Measurements from ENCODE around the gene HOXA5.

HOXA5 gene

GRCh38 chr7:27170426-27171324 lies 27.2 kb upstream of the HOXA5 start:
- DNase-seq = no peak

- DNase-seq = no peak
Observed at GRCh38 chr7:27169658-27170425, 26.4 kb upstream of the HOXA5 start.

DNA sequence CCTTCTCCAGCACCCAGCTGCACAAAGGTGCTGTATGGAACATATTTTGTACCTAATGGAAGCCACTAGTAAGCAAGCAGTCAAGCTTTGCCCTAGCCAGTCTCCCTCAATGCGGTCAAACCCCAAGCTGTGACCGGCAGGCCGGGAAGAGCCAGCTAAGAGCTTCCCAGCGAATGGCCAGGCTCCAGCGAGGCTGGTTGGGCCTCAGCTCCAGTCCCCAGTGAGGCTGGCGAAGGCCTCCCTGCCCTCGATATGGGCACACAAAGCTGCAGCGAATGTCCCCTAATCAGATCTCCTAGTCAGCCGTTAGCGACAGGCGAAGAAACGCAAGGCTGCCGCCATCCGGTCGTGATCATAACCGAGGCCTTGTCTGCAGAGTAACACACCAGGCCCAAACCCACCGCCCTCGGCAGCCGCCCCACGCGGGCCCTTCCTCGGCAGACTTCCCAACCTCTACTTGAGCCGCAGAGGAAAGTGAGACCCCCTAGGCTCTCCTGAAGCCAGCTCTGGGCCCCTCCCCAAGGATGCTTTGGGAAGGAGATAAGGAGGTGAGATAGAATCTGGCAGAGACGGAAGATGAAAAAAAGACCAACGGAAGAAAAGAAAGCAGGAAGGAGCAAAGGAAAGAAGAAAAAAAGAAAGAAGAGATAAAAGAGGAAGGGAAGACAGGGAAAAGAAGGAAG lies 24.9 kb upstream of the HOXA5 start:
- DNase-seq = no peak

- DNase-seq = no peak
Observed at GRCh38 chr7:27167916-27168264, 24.4 kb upstream of the HOXA5 start.

DNA sequence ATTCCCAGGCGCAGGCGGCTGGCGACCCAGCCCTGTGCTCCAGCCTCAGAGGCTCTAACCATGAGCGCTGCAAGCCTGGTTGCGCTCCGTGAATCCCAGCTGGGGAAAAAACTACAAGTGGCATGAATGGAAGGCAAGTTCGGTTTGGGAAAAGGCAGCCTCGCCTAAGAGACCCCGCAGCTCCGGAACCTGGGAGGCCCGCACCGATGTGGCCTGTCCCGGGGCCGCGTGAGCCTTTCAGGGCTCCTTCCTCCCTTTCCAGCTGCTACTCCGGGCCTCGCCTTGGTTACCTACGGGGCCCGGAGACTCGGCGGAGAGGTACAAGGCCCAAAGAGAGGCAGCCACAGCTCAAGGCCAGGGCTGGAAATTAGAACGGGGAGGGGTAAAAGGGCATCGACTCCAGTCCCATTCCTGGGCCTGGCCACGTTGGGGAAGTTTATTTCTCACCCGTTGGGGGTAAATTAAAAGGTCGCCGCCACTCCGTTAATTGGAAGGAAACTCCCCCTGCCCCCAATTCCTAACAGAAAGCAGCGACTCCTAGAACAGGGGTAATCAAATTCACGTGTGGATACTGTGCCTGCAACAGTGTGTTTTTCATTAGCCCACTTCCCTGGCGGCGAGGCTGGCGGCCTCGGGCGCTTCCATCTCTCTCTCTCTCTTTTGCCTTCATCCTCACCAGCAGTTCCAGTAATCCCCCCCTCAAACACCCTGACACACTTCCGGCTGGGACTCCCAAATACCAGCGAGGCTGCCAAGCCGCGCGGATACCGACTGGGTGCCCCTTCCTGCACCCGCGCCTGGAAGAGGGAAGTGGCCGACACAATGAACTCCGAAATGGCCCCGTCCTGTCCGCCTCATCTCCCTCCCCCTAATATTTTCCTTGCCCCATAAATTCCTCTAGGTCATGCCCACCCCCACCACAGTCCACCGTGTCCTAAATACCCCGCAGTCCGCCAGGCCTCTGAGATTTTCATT lies 23.3 kb upstream of the HOXA5 start:
- no peak for DNase-seq

GRCh38 chr7:27165996-27166530 lies 22.6 kb upstream of the HOXA5 start:
- no peak for DNase-seq

DNA sequence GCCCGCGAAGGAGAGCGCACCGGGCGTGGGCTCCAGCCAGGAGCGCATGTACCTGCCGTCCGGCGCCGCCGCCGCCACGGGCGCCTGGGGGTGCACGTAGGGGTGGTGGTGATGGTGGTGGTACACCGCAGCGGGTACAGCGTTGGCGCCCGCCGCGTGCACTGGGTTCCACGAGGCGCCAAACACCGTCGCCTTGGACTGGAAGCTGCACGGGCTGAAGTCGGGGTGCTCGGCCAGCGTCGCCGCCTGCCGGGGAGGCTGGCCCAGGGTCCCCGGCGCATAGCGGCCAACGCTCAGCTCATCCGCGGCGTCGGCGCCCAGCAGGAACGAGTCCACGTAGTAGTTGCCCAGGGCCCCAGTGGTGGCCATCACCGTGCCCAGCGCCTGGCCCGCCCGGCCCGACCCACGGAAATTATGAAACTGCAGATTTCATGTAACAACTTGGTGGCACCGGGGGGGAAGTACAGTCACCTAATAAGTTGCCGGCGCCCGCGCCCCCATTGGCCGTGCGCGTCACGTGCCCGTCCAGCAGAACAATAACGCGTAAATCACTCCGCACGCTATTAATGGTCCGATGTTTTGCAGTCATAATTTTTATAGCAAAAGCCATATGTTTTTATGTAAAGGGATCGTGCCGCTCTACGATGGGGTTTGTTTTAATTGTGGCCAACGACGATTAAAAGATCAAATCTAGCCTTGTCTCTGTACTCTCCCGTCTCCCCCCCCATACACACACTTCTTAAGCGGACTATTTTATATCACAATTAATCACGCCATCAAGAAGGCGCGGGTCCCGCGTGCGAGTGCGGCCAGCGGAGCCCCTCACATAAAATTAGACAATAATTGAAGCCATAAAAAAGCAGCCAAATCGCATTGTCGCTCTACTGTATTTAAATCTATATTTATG lies 21.9 kb upstream of the HOXA5 start, which contains the start of gene HOXA9:
Gene HOXA9, minus strand, starts transcription at position 449 of the 907 bp plus-strand sequence. Its CDS starts 80 bp downstream, at position 369.
- no peak for DNase-seq

- DNase-seq = no peak
Observed at GRCh38 chr7:27164367-27165088, 21.0 kb upstream of the HOXA5 start.

- no peak for DNase-seq
Observed at GRCh38 chr7:27164045-27164366, 20.5 kb upstream of the HOXA5 start.

- DNase-seq = no peak
Observed at GRCh38 chr7:27163288-27164044, 20.0 kb upstream of the HOXA5 start.

DNA sequence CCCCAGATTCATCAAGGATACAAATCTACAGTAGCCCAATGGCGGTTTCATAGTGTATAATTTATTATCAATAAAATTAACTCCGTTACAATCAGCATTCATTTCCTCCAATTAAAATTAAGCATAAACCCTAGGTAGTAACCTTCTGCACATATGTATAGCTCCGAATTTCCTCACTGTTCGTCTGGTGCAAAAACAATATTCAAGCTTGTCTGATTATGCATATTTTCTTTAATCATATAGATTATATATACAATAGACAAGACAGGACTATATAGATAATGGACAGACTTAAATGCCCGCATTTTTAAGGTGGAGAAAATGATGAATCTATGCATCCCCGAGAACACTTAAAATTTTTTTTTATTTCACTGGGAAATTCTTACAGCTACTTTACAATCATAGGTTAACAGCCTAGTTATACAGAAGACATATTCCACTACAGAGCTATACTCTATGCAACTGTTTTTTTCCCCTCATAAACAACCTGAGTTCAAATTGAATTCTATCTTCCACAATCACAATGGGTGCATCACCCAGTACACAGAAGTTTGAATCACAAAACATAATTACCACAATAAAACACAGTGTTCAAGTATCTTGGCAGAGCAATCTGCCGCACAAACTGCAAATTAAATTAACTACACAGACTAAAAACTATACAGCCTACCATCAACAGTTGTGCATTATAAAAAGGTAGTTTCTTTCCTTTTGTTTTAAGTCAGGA lies 19.2 kb upstream of the HOXA5 start:
- DNase-seq = no peak

- DNase-seq = no peak
Observed at GRCh38 chr7:27161721-27162560, 18.5 kb upstream of the HOXA5 start.

DNA sequence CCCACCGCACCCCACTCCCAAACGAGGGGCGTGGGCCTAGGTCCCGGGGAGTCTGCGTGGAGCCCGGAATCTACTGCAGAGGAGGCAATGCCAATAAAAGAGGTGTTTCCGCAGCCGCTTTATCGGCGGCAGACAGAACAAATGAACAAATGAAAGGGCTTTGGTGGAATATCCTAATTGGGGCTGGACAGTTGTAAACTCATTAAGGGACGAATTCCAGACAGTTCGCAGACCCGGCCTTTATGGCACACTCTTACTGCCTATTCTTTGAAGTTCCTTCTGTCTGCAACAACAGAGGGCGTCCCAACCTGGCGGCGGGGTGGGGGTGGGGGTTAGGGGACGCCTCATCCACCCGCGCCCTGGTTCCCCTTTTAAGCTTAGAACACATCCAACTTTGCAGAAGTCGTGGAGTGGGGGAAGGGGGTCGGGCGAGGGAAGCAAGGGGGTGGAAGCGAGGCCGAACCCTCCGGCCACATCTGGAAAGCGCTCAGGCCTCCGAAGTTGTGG lies 17.8 kb upstream of the HOXA5 start:
- no peak for DNase-seq

- DNase-seq = no peak
Observed at GRCh38 chr7:27160546-27161213, 17.2 kb upstream of the HOXA5 start.

DNA sequence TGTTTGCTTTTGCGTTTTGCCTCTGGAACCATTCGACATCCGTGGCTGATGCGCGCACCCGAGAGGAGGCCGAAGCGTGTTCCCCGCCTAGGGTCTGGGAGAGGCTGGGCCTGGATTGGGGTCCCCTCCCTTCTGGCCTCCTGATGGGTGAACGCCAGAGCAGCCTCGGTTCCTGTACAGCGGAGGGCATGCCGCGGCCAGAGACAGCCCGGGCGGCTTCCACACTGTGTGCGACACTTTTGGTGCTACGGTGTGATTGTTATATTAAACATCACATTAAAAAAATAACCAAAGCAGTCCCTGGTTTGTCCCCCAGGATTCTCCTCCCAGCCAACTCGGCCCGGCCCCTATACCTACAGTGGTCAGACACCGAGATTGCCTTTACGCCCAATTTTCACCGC lies 16.7 kb upstream of the HOXA5 start:
- DNase-seq = no peak

DNA sequence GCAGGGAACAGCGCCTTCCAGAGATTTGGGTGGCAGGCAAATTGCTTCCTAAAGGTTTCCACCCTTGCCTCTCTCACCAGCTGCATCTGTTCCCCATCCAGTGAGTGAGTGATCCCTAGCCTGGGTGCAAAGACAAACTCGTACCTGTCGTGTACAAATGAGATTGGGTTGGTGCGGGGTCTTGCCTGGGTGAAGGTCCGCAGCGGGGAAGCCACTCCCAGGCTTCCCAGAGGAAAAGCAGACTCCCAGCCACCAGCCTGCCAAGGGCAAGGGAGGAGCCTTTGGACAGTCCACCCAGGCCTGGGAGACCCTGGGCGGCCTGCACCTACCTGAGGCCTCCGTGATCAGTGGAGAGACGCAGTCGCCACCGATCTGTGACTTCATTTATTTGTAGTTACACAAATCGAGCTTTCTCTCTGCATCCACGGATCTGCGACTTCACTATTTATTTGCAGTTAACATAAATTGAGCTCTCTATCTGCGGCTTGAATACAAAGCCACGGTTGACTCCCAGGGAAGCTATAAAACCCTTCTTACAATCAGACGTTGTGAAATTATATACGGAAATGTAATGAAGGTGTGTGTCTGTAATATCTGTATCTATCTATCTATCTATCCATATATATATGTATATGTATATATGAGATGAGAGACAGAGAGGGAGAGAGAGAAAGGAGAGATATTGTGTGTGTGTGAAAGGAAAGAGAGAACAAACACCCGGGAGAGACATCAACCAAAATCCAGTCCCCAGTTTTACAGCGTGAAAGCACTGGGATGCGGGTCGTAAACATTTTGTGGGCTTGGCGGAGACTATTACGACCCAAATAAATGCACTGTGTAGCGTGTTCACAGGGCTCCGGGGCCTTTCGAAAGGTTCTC lies 16.0 kb upstream of the HOXA5 start:
- no peak for DNase-seq

Data from NCI-H187 treated with DMSO at 0.1 percent for 48 hours (cell line).